ENCODE results near the gene SMAGP. TPM values are rescaled to one million over a fixed set of nuclear protein-coding genes. Genes with fewer than 3 reads are reported as not detected.

The SMAGP gene
- total RNA-seq, 1 donor from 2014 or later = 167 TPM

- peak within 1 kb of the TSS; percentile 94 for H3K4me3 Mint-ChIP-seq (ENCODE audit: unreplicated experiment)
- peaks cover 14% of the 10 kb centered on the region for H3K27me3 Mint-ChIP-seq (ENCODE audit: unreplicated experiment)
- peak; percentile 96 for DNase-seq (ENCODE audit: low spot score)
- no peaks in the 10 kb centered on the region for H3K9me3 Mint-ChIP-seq (ENCODE audit: unreplicated experiment)
- H3K27ac Mint-ChIP-seq (ENCODE audit: unreplicated experiment) = peak within 1 kb of the TSS; percentile 98
- no peak for TF ChIP-seq CTCF (IDR thresholded peaks at IDR 0.05; ENCODE audit: unreplicated experiment)
- peaks cover 27% of the 10 kb centered on the region for H3K36me3 Mint-ChIP-seq (ENCODE audit: low read depth, unreplicated experiment)
- peaks cover 34% of the 10 kb centered on the region for H3K4me1 Mint-ChIP-seq (ENCODE audit: unreplicated experiment)
Measured at GRCh38 chr12:51238510-51239334, 31.5 kb downstream of the SMAGP start, which contains the start of gene DAZAP2. Gene DAZAP2, plus strand, starts transcription at chr12:51238826. Its CDS starts 82 bp downstream, at chr12:51238908.

GRCh38 chr12:51238037-51238509 lies 32.1 kb downstream of the SMAGP start:
- peaks cover 25% of the 10 kb centered on the region for H3K36me3 Mint-ChIP-seq (ENCODE audit: low read depth, unreplicated experiment)
- no peaks in the 10 kb centered on the region for H3K9me3 Mint-ChIP-seq (ENCODE audit: unreplicated experiment)
- peaks cover 13% of the 10 kb centered on the region for H3K27me3 Mint-ChIP-seq (ENCODE audit: unreplicated experiment)
- no peak for TF ChIP-seq CTCF (IDR thresholded peaks at IDR 0.05; ENCODE audit: unreplicated experiment)
- peak overlapping the region; percentile 94 for H3K4me3 Mint-ChIP-seq (ENCODE audit: unreplicated experiment)
- H3K27ac Mint-ChIP-seq (ENCODE audit: unreplicated experiment) = peak overlapping the region; percentile 98
- no peak for DNase-seq (ENCODE audit: low spot score)
- peaks cover 33% of the 10 kb centered on the region for H3K4me1 Mint-ChIP-seq (ENCODE audit: unreplicated experiment)

- no peak for TF ChIP-seq CTCF (IDR thresholded peaks at IDR 0.05; ENCODE audit: unreplicated experiment)
- Mint-ChIP-seq H3K27me3 (ENCODE audit: unreplicated experiment) (peaks cover 6% of the 10 kb centered on the region), H3K9me3 (ENCODE audit: unreplicated experiment) (no peaks in the 10 kb centered on the region), H3K4me1 (ENCODE audit: unreplicated experiment) (peaks cover 10% of the 10 kb centered on the region), H3K4me3 (ENCODE audit: unreplicated experiment) (no peak overlapping the region), H3K36me3 (ENCODE audit: low read depth, unreplicated experiment) (peaks cover 14% of the 10 kb centered on the region), H3K27ac (ENCODE audit: unreplicated experiment) (no peak overlapping the region)
- no peak for DNase-seq (ENCODE audit: low spot score)
Measured at GRCh38 chr12:51234530-51234929, 35.7 kb downstream of the SMAGP start.

GRCh38 chr12:51232642-51233041 lies 37.6 kb downstream of the SMAGP start:
- Mint-ChIP-seq H3K9me3 (ENCODE audit: unreplicated experiment) (no peaks in the 10 kb centered on the region), H3K27me3 (ENCODE audit: unreplicated experiment) (peaks cover 2% of the 10 kb centered on the region), H3K4me3 (ENCODE audit: unreplicated experiment) (no peak overlapping the region), H3K27ac (ENCODE audit: unreplicated experiment) (no peak overlapping the region), H3K4me1 (ENCODE audit: unreplicated experiment) (no peaks in the 10 kb centered on the region), H3K36me3 (ENCODE audit: low read depth, unreplicated experiment) (peaks cover 8% of the 10 kb centered on the region)
- TF ChIP-seq CTCF (IDR thresholded peaks at IDR 0.05; ENCODE audit: unreplicated experiment) = no peak
- no peak for DNase-seq (ENCODE audit: low spot score)

Measured in endothelial cell (in vitro differentiated cells).